ENCODE measurements around the gene RAD51. TPM values are rescaled to one million over a fixed set of nuclear protein-coding genes. Genes with fewer than 3 reads are reported as not detected.
A peak's percentile ranks its signal among the peaks of the same experiment; 100 is the strongest.

The RAD51 gene
- total and polyA plus RNA-seq, 2 of the 8 experiments (the other 6 are each of a cell fraction or from before 2014, with no cell fraction given): 32.2 to 42.4 TPM

DNA sequence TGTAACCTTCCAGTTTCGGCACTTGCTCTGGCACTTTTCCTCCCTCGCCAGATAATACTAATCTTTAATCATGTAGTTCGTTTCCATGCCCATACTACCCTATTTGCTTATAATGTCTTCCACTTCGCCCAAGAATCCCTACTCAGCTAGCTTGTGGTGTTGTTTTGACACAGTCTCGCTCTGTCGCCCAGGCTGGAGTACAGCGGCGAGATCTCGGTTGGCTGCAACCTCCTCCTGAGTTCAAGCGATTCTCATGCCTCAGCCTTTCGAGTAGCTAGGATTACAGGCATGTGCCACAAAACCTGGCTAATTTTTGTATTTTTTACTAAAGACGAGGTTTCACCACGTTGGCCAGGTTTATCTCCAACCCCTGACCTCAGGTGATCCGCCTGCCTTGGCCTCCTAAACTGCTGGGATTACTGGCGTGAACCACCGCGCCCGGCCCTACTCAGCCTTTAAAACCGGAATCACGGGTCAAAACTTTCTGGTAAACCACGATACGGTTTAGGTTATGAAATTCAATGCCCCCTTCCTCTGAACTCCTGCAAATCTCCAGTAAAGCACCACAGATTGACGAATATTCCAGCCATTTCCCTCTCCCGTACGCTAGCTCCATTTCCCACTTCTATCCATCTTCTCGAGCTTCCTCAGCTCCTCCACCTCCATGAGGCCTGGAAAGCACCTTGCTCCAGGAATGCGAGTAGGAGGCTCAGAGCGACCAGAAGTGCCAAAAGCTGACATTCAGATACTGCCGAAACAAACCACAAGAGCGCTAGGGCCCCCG, 878 bp upstream of the RAD51 start:
- peak overlapping the region; percentile 71 for H4K5ac ChIP-seq (ENCODE audit: insufficient read length, low read depth, low read length)
- H2AK5ac ChIP-seq (ENCODE audit: low read depth, low read length): peak overlapping the region; percentile 86; the same call in 1 of the 2 replicates
- peaks cover 0 to 1% of the 10 kb centered on the region in 2 experiments for H4K20me1 ChIP-seq (replicated peaks in 1 of 2; ENCODE audit: control insufficient read depth in 1 of 2, insufficient read depth in 2 of 2, low read length in 2 of 2)
- H2BK20ac ChIP-seq (ENCODE audit: low read length): no peak overlapping the region
- no peak overlapping the region for H3K4ac ChIP-seq (replicated peaks; ENCODE audit: insufficient read length, low read depth, low read length)
- H3K27ac ChIP-seq (ENCODE audit: low read depth, low read length): peak overlapping the region; percentile 96; the same call in 1 of the 2 replicates
- no peak overlapping the region for H2BK120ac ChIP-seq (replicated peaks; ENCODE audit: low read depth, low read length)
- peaks cover 0 to 16% of the 10 kb centered on the region in 2 experiments; a peak in 2 of 4 replicates for H3K79me2 ChIP-seq (ENCODE audit: control insufficient read depth in 1 of 2, insufficient read depth in 2 of 2, low read length in 2 of 2)
- H3K56ac ChIP-seq (replicated peaks; ENCODE audit: insufficient read length, low read depth, low read length): no peak overlapping the region
- no peak overlapping the region; the same call in none of the 2 replicates for H4K8ac ChIP-seq (ENCODE audit: extremely low read depth, insufficient read depth, low read length)
- no peaks in the 10 kb centered on the region for H3K27me3 ChIP-seq (replicated peaks in 1 of 4; ENCODE audit: control insufficient read depth in 3 of 4, extremely low read depth in 1 of 4, insufficient read depth in 3 of 4, low read length in 3 of 4)
- no peak overlapping the region for H3K18ac ChIP-seq (ENCODE audit: extremely low read depth, low read length)
- peak overlapping the region; percentile 92 for H2AFZ ChIP-seq (ENCODE audit: low read length)
- H3K14ac ChIP-seq (ENCODE audit: insufficient read length): no peak overlapping the region
- H3K79me1 ChIP-seq (ENCODE audit: low read depth, low read length): peaks cover 4% of the 10 kb centered on the region; the same call in 1 of the 2 replicates
- H3K4me3 ChIP-seq (ENCODE audit: extremely low read depth in 1 of 4, insufficient read depth in 2 of 4, low read depth in 3 of 4, low read length in 4 of 4): peak overlapping the region; percentile 57 to 96 (median 86)
- 0 out of 2 replicates have a peak overlapping the region, but pooled peaks have one; percentile 9 for H2BK12ac ChIP-seq (ENCODE audit: low read depth, low read length)
- FAIRE-seq (no peak), DNase-seq (ENCODE audit: low read depth in 1 of 2, low spot score in 2 of 2) (no peak)
- H3K23me2 ChIP-seq (ENCODE audit: low read depth, low read length): peaks cover 5% of the 10 kb centered on the region
- POLR2A ChIA-PET (ENCODE audit: partially characterized antibody): interaction anchor here (0.6 to 2.1 kb wide), 33 partner anchors 9 to 260 kb away, joined by 3 to 9 read pairs (median 3); partner anchors contain the start of genes CCDC32, CHAC1, GCHFR and KNL1
- 44% methylated on average over 31 of the region's 31 CpGs; no CpG with 5 or more reads in 1 of the 2 experiments for WGBS, 2 experiments (ENCODE audit: extremely low coverage in 1 of 2, insufficient coverage in 1 of 2, insufficient read length in 1 of 2, insufficient replicate concordance in 2 of 2, low coverage in 1 of 2, low lambda C conversion rate in 2 of 2, missing lambda C conversion rate in 1 of 2)
- H3K23ac ChIP-seq (ENCODE audit: insufficient read length): no peak overlapping the region
- no peak overlapping the region for H4K91ac ChIP-seq (replicated peaks; ENCODE audit: insufficient read length, low read length)
- H3K36me3 ChIP-seq (ENCODE audit: control insufficient read depth in 2 of 4, insufficient read depth in 4 of 4, low read length in 3 of 4): peaks cover 0 to 5% (median 2%) of the 10 kb centered on the region in 4 experiments; a peak in 3 of 8 replicates
- no peak overlapping the region for H2BK15ac ChIP-seq (ENCODE audit: low read length)
- no peaks in the 10 kb centered on the region for H3K9me3 ChIP-seq (ENCODE audit: insufficient read depth in 2 of 2, low read depth in 1 of 2, low read length in 1 of 2)
- peak overlapping the region; percentile 68 to 94 for H3K4me2 ChIP-seq (ENCODE audit: insufficient read depth in 1 of 2, low read depth in 2 of 2, low read length in 2 of 2)
- H3K4me1 ChIP-seq (replicated peaks in 1 of 4; ENCODE audit: control insufficient read depth in 3 of 4, insufficient read depth in 4 of 4, low read length in 3 of 4): peaks cover 0 to 3% (median 1%) of the 10 kb centered on the region in 4 experiments; a peak in 1 of 7 replicates
- H3K9ac ChIP-seq (replicated peaks in 1 of 4; ENCODE audit: extremely low read depth in 1 of 4, low read depth in 3 of 4, low read length in 3 of 4): peak overlapping the region in 3 of 4 experiments; percentile 57 to 96 (median 96); a peak in 6 of 7 replicates
- CTCF ChIA-PET (ENCODE audit: partially characterized antibody): interaction anchor here (0.8 to 2.1 kb wide), 8 partner anchors 8 to 198 kb away, joined by 3 to 11 read pairs (median 3); no protein-coding TSS in a partner anchor
- peak overlapping the region; percentile 91 for H2BK5ac ChIP-seq (ENCODE audit: low read depth, low read length)
- no peak for TF ChIP-seq NRF1 (IDR thresholded peaks at IDR 0.05; ENCODE audit: low read depth, low read length)
- TF ChIP-seq SUZ12 (IDR thresholded peaks at IDR 0.05; ENCODE audit: low read length): no peak
- TF ChIP-seq CHD1 (IDR thresholded peaks at IDR 0.05; ENCODE audit: low read depth, low read length): no peak
- peak; percentile 11; the same call in 1 of the 2 replicates for TF ChIP-seq YY1 (IDR thresholded peaks at IDR 0.05; ENCODE audit: low read depth, low read length)
- TF ChIP-seq FOSL1 (IDR thresholded peaks at IDR 0.05; ENCODE audit: insufficient read depth, low read depth, low read length): no peak
- TF ChIP-seq KDM4A (IDR thresholded peaks at IDR 0.05; ENCODE audit: low read depth, low read length, severe bottlenecking): peak; percentile 41
- peak; percentile 72 for TF ChIP-seq SAP30 (IDR thresholded peaks at IDR 0.05; ENCODE audit: insufficient read depth, insufficient replicate concordance, low read length)
- no peak for TF ChIP-seq RAD21 (IDR thresholded peaks at IDR 0.05 in 1 of 2, conservative IDR thresholded peaks at IDR 0.05 in 1 of 2; ENCODE audit: low read depth in 2 of 2, low read length in 2 of 2)
- no peak for TF ChIP-seq GABPA (IDR thresholded peaks at IDR 0.05; ENCODE audit: borderline replicate concordance, insufficient read depth, low read length)
- no peak for TF ChIP-seq SRF (IDR thresholded peaks at IDR 0.05; ENCODE audit: low read depth, low read length)
